ES-I3 (cell line): ENCODE data around the gene CABP7.

Source experiments
- H3K36me3 ChIP-seq: 2 replicates; pipeline ENCODE4 v1.6.1; 2013; ENCODE audit warnings: mild to moderate bottlenecking, low read length, control low read depth, moderate library complexity; ENCODE audit not compliant: insufficient read depth
- H3K4me1 ChIP-seq: 2 replicates; pipeline ENCODE4 v1.6.1; 2013; ENCODE audit warnings: mild to moderate bottlenecking, control low read depth, low read length; ENCODE audit not compliant: insufficient read depth
- H3K9ac ChIP-seq: 2 replicates; pipeline ENCODE4 v1.6.1; 2013; ENCODE audit warnings: low read depth, mild to moderate bottlenecking, low read length, moderate library complexity
- H3K9me3 ChIP-seq: 2 replicates; pipeline ENCODE4 v1.6.1; 2013; ENCODE audit warnings: mild to moderate bottlenecking, low read length, moderate library complexity; ENCODE audit not compliant: control insufficient read depth, insufficient read depth

CABP7 gene

GRCh38 chr22:29724843-29725242 is 5.0 kb downstream of the CABP7 start:
- Histone ChIP-seq H3K9me3 (no peaks in the 10 kb centered on the region), H3K36me3 (no peaks in the 10 kb centered on the region), H3K9ac (no peak overlapping the region), H3K4me1 (no peaks in the 10 kb centered on the region; the same call in 1 of the 2 replicates)

GRCh38 chr22:29726106-29726505 is 6.3 kb downstream of the CABP7 start:
- Histone ChIP-seq H3K9ac (no peak overlapping the region), H3K4me1 (no peaks in the 10 kb centered on the region; the same call in 1 of the 2 replicates)

GRCh38 chr22:29726512-29727130 is 6.8 kb downstream of the CABP7 start:
- H3K9ac ChIP-seq: no peak overlapping the region
- no peaks in the 10 kb centered on the region for H3K36me3 ChIP-seq
- H3K4me1 ChIP-seq: no peaks in the 10 kb centered on the region; the same call in 1 of the 2 replicates
- no peaks in the 10 kb centered on the region for H3K9me3 ChIP-seq

More at GRCh38 chr22:29726106-29726505, 6.3 kb downstream of the CABP7 start:
- Histone ChIP-seq H3K9me3 (no peaks in the 10 kb centered on the region), H3K36me3 (no peaks in the 10 kb centered on the region)

- no peaks in the 10 kb centered on the region for H3K9me3 ChIP-seq
- H3K9ac ChIP-seq: no peak overlapping the region
Observed at GRCh38 chr22:29727131-29727523, 7.3 kb downstream of the CABP7 start.

GRCh38 chr22:29729161-29729560 is 9.4 kb downstream of the CABP7 start:
- H3K36me3 ChIP-seq: no peaks in the 10 kb centered on the region
- no peaks in the 10 kb centered on the region; the same call in 1 of the 2 replicates for H3K4me1 ChIP-seq
- H3K9me3 ChIP-seq: no peaks in the 10 kb centered on the region
- H3K9ac ChIP-seq: no peak overlapping the region

More at GRCh38 chr22:29727131-29727523, 7.3 kb downstream of the CABP7 start:
- Histone ChIP-seq H3K36me3 (no peaks in the 10 kb centered on the region), H3K4me1 (no peaks in the 10 kb centered on the region; the same call in 1 of the 2 replicates)

GRCh38 chr22:29731058-29731850 is 11.5 kb downstream of the CABP7 start:
- H3K4me1 ChIP-seq: peaks cover 13% of the 10 kb centered on the region

GRCh38 chr22:29732883-29733282 is 13.1 kb downstream of the CABP7 start:
- Histone ChIP-seq H3K9me3 (no peaks in the 10 kb centered on the region), H3K36me3 (no peaks in the 10 kb centered on the region), H3K4me1 (peaks cover 13% of the 10 kb centered on the region), H3K9ac (no peak overlapping the region)

More at GRCh38 chr22:29731058-29731850, 11.5 kb downstream of the CABP7 start:
- Histone ChIP-seq H3K9ac (no peak overlapping the region), H3K36me3 (no peaks in the 10 kb centered on the region), H3K9me3 (no peaks in the 10 kb centered on the region)

- no peak overlapping the region for H3K9ac ChIP-seq
- peaks cover 13% of the 10 kb centered on the region for H3K4me1 ChIP-seq
Observed at GRCh38 chr22:29733362-29734201, 13.8 kb downstream of the CABP7 start.

GRCh38 chr22:29734406-29734805 is 14.6 kb downstream of the CABP7 start:
- Histone ChIP-seq H3K36me3 (no peaks in the 10 kb centered on the region), H3K9me3 (no peaks in the 10 kb centered on the region), H3K4me1 (peaks cover 13% of the 10 kb centered on the region), H3K9ac (no peak overlapping the region)

More at GRCh38 chr22:29733362-29734201, 13.8 kb downstream of the CABP7 start:
- no peaks in the 10 kb centered on the region for H3K9me3 ChIP-seq
- no peaks in the 10 kb centered on the region for H3K36me3 ChIP-seq

- Histone ChIP-seq H3K4me1 (peaks cover 13% of the 10 kb centered on the region), H3K36me3 (no peaks in the 10 kb centered on the region), H3K9ac (no peak overlapping the region), H3K9me3 (no peaks in the 10 kb centered on the region)
Observed at GRCh38 chr22:29734838-29735237, 15.0 kb downstream of the CABP7 start.

- Histone ChIP-seq H3K36me3 (no peaks in the 10 kb centered on the region), H3K9ac (no peak overlapping the region), H3K4me1 (peaks cover 13% of the 10 kb centered on the region), H3K9me3 (no peaks in the 10 kb centered on the region)
Observed at GRCh38 chr22:29735416-29735815, 15.6 kb downstream of the CABP7 start.

- no peak overlapping the region for H3K9ac ChIP-seq
- H3K36me3 ChIP-seq: no peaks in the 10 kb centered on the region
- no peaks in the 10 kb centered on the region for H3K9me3 ChIP-seq
- peaks cover 13% of the 10 kb centered on the region for H3K4me1 ChIP-seq
Observed at GRCh38 chr22:29737251-29738117, 17.7 kb downstream of the CABP7 start.

- Histone ChIP-seq H3K9me3 (no peaks in the 10 kb centered on the region), H3K36me3 (no peaks in the 10 kb centered on the region), H3K9ac (no peak overlapping the region), H3K4me1 (peaks cover 13% of the 10 kb centered on the region)
Observed at GRCh38 chr22:29738118-29738815, 18.5 kb downstream of the CABP7 start.
